HepG2 (cell line): ENCODE data around the gene PJA2. TPM values are rescaled to one million over a fixed set of nuclear protein-coding genes. Genes with fewer than 3 reads are reported as not detected.

Source experiments
- ATAC-seq: fragments of 200-7000 bp; cut with Tn5 transposase; 3 replicates; pipeline ENCODE4 v1.9.1; 2020; ENCODE audit warnings: mild to moderate bottlenecking, moderate library complexity
- BruUV-seq: library from RNA; stranded (reverse); fragments of 400-500 nt; replicated peaks from 2 replicates; lab custom pipeline; 2021; lab: Mats Ljungman, UMichigan
- CTCF ChIA-PET: fragments of 300-600 bp; formaldehyde crosslinking; extraction: SDS; loops from one replicate; lab custom pipeline; 2021; ENCODE audit warnings: low total read pairs, inconsistent platforms, low intra/inter-chr PET ratio; lab: Yijun Ruan, JAX
- POLR2A ChIA-PET: fragments of 350-600 bp; sonication (Branson Sonifier 250); formaldehyde crosslinking; loops from one replicate; lab custom pipeline; 2020; ENCODE audit warnings: antibody characterized with exemption, inconsistent platforms; lab: Yijun Ruan, JAX
- DNase-seq: peaks from one replicate; pipeline ENCODE4 v3.0.0-alpha.2; 2015; ENCODE audit warnings: low spot score
- FAIRE-seq: peaks from 3 replicates; lab custom pipeline; 2011; peaks lifted over from hg19 to GRCh38; lab: Jason Lieb, UNC
- H2AFZ ChIP-seq: one replicate; pipeline ENCODE4 v1.6.1; 2011; ENCODE audit warnings: low read length, inconsistent platforms
- H3K27ac ChIP-seq: fragments of 300-600 bp; 3 replicates; pipeline ENCODE4 v1.8.0; 2011; ENCODE audit warnings: mixed run types, mild to moderate bottlenecking, mixed read lengths, low read length, inconsistent platforms; ENCODE audit not compliant: insufficient read depth; ENCODE audit errors: extremely low read length
- H3K27me3 ChIP-seq, 2 experiments: fragments of 200-600 bp in 1 of 2; 2 replicates in 1 of 2; 3 replicates in 1 of 2; pipeline versions ENCODE4 v1.6.0 to v1.8.0; 2011; ENCODE audit warnings: low read length in 2 of 2, mild to moderate bottlenecking in 2 of 2, moderate library complexity in 2 of 2, inconsistent platforms in 1 of 2; ENCODE audit not compliant: insufficient read depth in 2 of 2, control insufficient read depth in 1 of 2
- H3K36me3 ChIP-seq, 2 experiments: fragments of 200-600 bp in 1 of 2; replicated peaks in 1 of 2; 2 replicates in 1 of 2; 3 replicates in 1 of 2; pipeline versions ENCODE4 v1.5.1 to v1.8.0; 2011; ENCODE audit warnings: low read length in 2 of 2, inconsistent platforms in 1 of 2; ENCODE audit not compliant: insufficient read depth in 2 of 2, control insufficient read depth in 1 of 2
- H3K4me1 ChIP-seq: 2 replicates; pipeline ENCODE4 v1.5.1; 2012; ENCODE audit warnings: low read length, inconsistent platforms; ENCODE audit not compliant: insufficient read depth
- H3K4me2 ChIP-seq: 2 replicates; pipeline ENCODE4 v1.6.0; 2011; ENCODE audit warnings: low read depth, low read length, inconsistent platforms
- H3K4me3 ChIP-seq, 3 experiments: fragments of 200-600 bp in 1 of 3; sonication (generic), shearing (Covaris generic) in 1 of 3; replicated peaks in 1 of 3; 2 replicates each; pipeline ENCODE4 v1.5.1; 2011 to 2016; ENCODE audit warnings: low read length in 3 of 3, inconsistent platforms in 2 of 3, low read depth in 2 of 3, mild to moderate bottlenecking in 2 of 3, control low read depth in 1 of 3, mixed read lengths in 1 of 3; ENCODE audit not compliant: insufficient read depth in 1 of 3
- H3K79me2 ChIP-seq: one replicate; pipeline ENCODE4 v1.6.1; 2011; ENCODE audit warnings: low read length, inconsistent platforms; ENCODE audit not compliant: insufficient read depth
- H3K9ac ChIP-seq: 2 replicates; pipeline ENCODE4 v1.6.0; 2011; ENCODE audit warnings: mild to moderate bottlenecking, low read depth, low read length, inconsistent platforms; ENCODE audit not compliant: insufficient read depth
- H3K9me3 ChIP-seq: 2 replicates; pipeline ENCODE4 v1.5.1; 2012; ENCODE audit warnings: mild to moderate bottlenecking, low read length
- H4K20me1 ChIP-seq: 2 replicates; pipeline ENCODE4 v1.6.0; 2011; ENCODE audit warnings: inconsistent platforms, mild to moderate bottlenecking, low read length, moderate library complexity; ENCODE audit not compliant: insufficient read depth
- ARID2 ChIP-seq: sonication (generic); formaldehyde crosslinking; IDR thresholded peaks from 2 replicates; pipeline ENCODE4 v1.8.1; 2022; ENCODE audit warnings: mild to moderate bottlenecking, missing genetic modification reagents, borderline replicate concordance
- CCAR2 ChIP-seq: fragments of 200-400 bp; formaldehyde crosslinking; optimal IDR thresholded peaks from 2 replicates; pipeline ENCODE3; 2018; ENCODE audit warnings: low read depth, mild to moderate bottlenecking, low read length, moderate library complexity
- CHD4 ChIP-seq: fragments of 200-600 bp; sonication (generic); IDR thresholded peaks from 2 replicates; pipeline ENCODE4 v1.7.0; 2017; ENCODE audit warnings: mild to moderate bottlenecking, low read length, borderline replicate concordance
- ELF1 ChIP-seq: sonication (generic); formaldehyde crosslinking; IDR thresholded peaks from 2 replicates; pipeline ENCODE4 v1.4.0; 2020; ENCODE audit warnings: missing genetic modification reagents
- FOXO4 ChIP-seq: sonication (generic); formaldehyde crosslinking; conservative IDR thresholded peaks from 2 replicates; pipeline ENCODE4 v1.8.1; 2023; ENCODE audit warnings: missing genetic modification reagents
- FOXP1 ChIP-seq, 2 experiments: fragments of 450-650 bp in 1 of 2; IDR thresholded peaks; 2 replicates each; pipeline ENCODE4 v1.6.1; 2017 to 2018; ENCODE audit warnings: antibody characterized with exemption in 1 of 2
- GMEB1 ChIP-seq: sonication (generic); formaldehyde crosslinking; IDR thresholded peaks from 2 replicates; pipeline ENCODE4 v1.5.1; 2020; ENCODE audit warnings: missing genetic modification reagents, mild to moderate bottlenecking, borderline replicate concordance
- GPN1 ChIP-seq: sonication (generic); formaldehyde crosslinking; IDR thresholded peaks from 2 replicates; pipeline ENCODE4 v1.5.1; 2020; ENCODE audit warnings: missing genetic modification reagents, borderline replicate concordance
- HOXA5 ChIP-seq: sonication (generic); formaldehyde crosslinking; IDR thresholded peaks from 2 replicates; pipeline ENCODE4 v1.4.0; 2020; ENCODE audit warnings: missing genetic modification reagents
- KAT7 ChIP-seq: IDR thresholded peaks from 2 replicates; pipeline ENCODE4 v1.6.1; 2018; ENCODE audit warnings: borderline replicate concordance, missing compliant biosample characterization
- KLF16 ChIP-seq, 2 experiments: sonication (generic) in 1 of 2; formaldehyde crosslinking in 1 of 2; IDR thresholded peaks; 2 replicates each; pipeline versions ENCODE4 v1.6.1 to v1.8.0; 2016 to 2023; ENCODE audit warnings: missing genetic modification reagents in 2 of 2, missing compliant biosample characterization in 1 of 2
- ONECUT2 ChIP-seq: sonication (generic); formaldehyde crosslinking; IDR thresholded peaks from 2 replicates; pipeline ENCODE4 v1.4.0; 2020; ENCODE audit warnings: missing genetic modification reagents
- RORA ChIP-seq: sonication (generic); formaldehyde crosslinking; IDR thresholded peaks from 2 replicates; pipeline ENCODE4 v1.5.0; 2020; ENCODE audit warnings: mild to moderate bottlenecking, missing genetic modification reagents, moderate library complexity
- SMAD9 ChIP-seq: sonication (generic); formaldehyde crosslinking; IDR thresholded peaks from 2 replicates; pipeline ENCODE4 v1.5.1; 2020; ENCODE audit warnings: mild to moderate bottlenecking, missing genetic modification reagents
- SRSF4 ChIP-seq: fragments of 200-400 bp; formaldehyde crosslinking; IDR thresholded peaks from one replicate; pipeline ENCODE4 v1.6.1; 2018; ENCODE audit warnings: mild to moderate bottlenecking, low read depth, low read length, moderate library complexity; ENCODE audit not compliant: poor library complexity, severe bottlenecking
- ZBTB46 ChIP-seq: sonication (generic); formaldehyde crosslinking; IDR thresholded peaks from 2 replicates; pipeline ENCODE4 v1.4.0; 2020; ENCODE audit warnings: mild to moderate bottlenecking, missing genetic modification reagents, borderline replicate concordance
- ZNF362 ChIP-seq: sonication (generic); formaldehyde crosslinking; IDR thresholded peaks from 2 replicates; pipeline ENCODE4 v1.4.0; 2020; ENCODE audit warnings: missing genetic modification reagents, mild to moderate bottlenecking, borderline replicate concordance
- ZNF629 ChIP-seq: sonication (generic); formaldehyde crosslinking; conservative IDR thresholded peaks from 2 replicates; pipeline ENCODE4 v1.5.0; 2020; ENCODE audit warnings: missing genetic modification reagents
- WGBS: methylation state at CpG from one replicate; pipeline ENCODE4 v1.1.6; 2017; ENCODE audit warnings: low lambda C conversion rate; 5-methylcytosine and 5-hydroxymethylcytosine counted together
- in situ Hi-C: cut with HindIII; loops from 2 replicates; pipeline ENCODE4 v1.10.0; 2017; ENCODE audit warnings: low pct_unique_long_range_greater_than_20kb; ENCODE audit not compliant: extremely low pct_ligation_motif_present
- intact Hi-C: fragments of 100-400 bp; cut with micrococcal nuclease; formaldehyde crosslinking; loops from one replicate; pipeline ENCODE4 v1.10.0; 2022; ENCODE audit not compliant: unreplicated experiment
- polyA plus RNA-seq, 8 experiments: library from polyadenylated mRNA; depleted of rRNA in 3 of 8; stranded (reverse) in 7 of 8; unstranded in 1 of 8; fragments of >200 nt; fragmentation: Illumina TruSeq in 4 of 8; extraction: Trizol in 4 of 8; gene quantifications; 2 replicates each; pipeline versions ENCODE4 v1.2.1 to v1.2.3, GENCODE V29; 2011 to 2016; ENCODE audit warnings: low read depth in 4 of 8, missing spikeins in 1 of 8, mixed read lengths in 1 of 8; ENCODE audit not compliant: insufficient read depth in 1 of 8
- total RNA-seq, 5 experiments: library from RNA; depleted of rRNA; stranded (reverse); fragments of >200 nt; fragmentation: Illumina TruSeq; extraction: Trizol; gene quantifications; 2 replicates each; pipeline ENCODE4 v1.2.3, GENCODE V29; 2016; ENCODE audit warnings: low read depth in 1 of 5

The PJA2 gene
- total and polyA plus RNA-seq, 2 of the 13 experiments (the other 11 are each of a cell fraction or from before 2014, with no cell fraction given): 39.4 to 41.4 TPM

GRCh38 chr5:109307456-109307855 lies 102.3 kb downstream of the PJA2 start:
- H3K4me2 ChIP-seq: no peak overlapping the region
- TF ChIP-seq ELF1 (CRISPR knock-in tag): no peak
- no peak for TF ChIP-seq HOXA5 (CRISPR knock-in tag)
- TF ChIP-seq ARID2: no peak
- no peak for TF ChIP-seq RORA
- no peak for TF ChIP-seq KAT7 (CRISPR knock-in tag)
- no peak for TF ChIP-seq SRSF4
- no peak for TF ChIP-seq KLF16 (CRISPR knock-in tag; IDR thresholded peaks at IDR 0.05)
- TF ChIP-seq ZNF362 (CRISPR knock-in tag): no peak
- no peak for TF ChIP-seq ZNF629 (CRISPR knock-in tag)
- no peak for TF ChIP-seq FOXO4 (CRISPR knock-in tag)
- no peak for TF ChIP-seq ZBTB46 (CRISPR knock-in tag)
- TF ChIP-seq SMAD9 (CRISPR knock-in tag): no peak
- no peak for TF ChIP-seq CCAR2
- no peak for TF ChIP-seq FOXP1 (IDR thresholded peaks at IDR 0.05)
- no peak for TF ChIP-seq FOXP1 (CRISPR knock-in tag; IDR thresholded peaks at IDR 0.05)
- TF ChIP-seq GPN1 (CRISPR knock-in tag): no peak
- no peak for TF ChIP-seq CHD4
- TF ChIP-seq GMEB1 (CRISPR knock-in tag): no peak
- TF ChIP-seq ONECUT2 (CRISPR knock-in tag): no peak
- no TSS peak for BruUV-seq
- ATAC-seq (no peak), FAIRE-seq (no peak), DNase-seq (no peak)
- 2% methylated on average over 4 of the region's 4 CpGs for WGBS
- H3K4me3 ChIP-seq: no peak overlapping the region
- H2AFZ ChIP-seq: no peak overlapping the region
- intact Hi-C loops (no loop called here), in situ Hi-C loops (no loop called here)
- H3K79me2 ChIP-seq: no peaks in the 10 kb centered on the region
- CTCF ChIA-PET: no interaction called here
- peaks cover 0 to 20% of the 10 kb centered on the region in 2 experiments; a peak in 2 of 5 replicates for H3K27me3 ChIP-seq
- no peaks in the 10 kb centered on the region for H3K36me3 ChIP-seq
- no peaks in the 10 kb centered on the region for H4K20me1 ChIP-seq
- POLR2A ChIA-PET: no interaction called here
- H3K4me1 ChIP-seq: no peaks in the 10 kb centered on the region
- no peaks in the 10 kb centered on the region for H3K9me3 ChIP-seq
- H3K27ac ChIP-seq: no peak overlapping the region
- H3K9ac ChIP-seq: no peak overlapping the region
